Fibroblast of skin of back (primary cell): ENCODE results near the gene IL4I1.

Experiments used
- DNase-seq: peaks from one replicate; pipeline ENCODE4 v3.0.0-alpha.2; 2013

Gene IL4I1

GRCh38 chr19:49850221-49850486 is 46.5 kb downstream of the IL4I1 start:
- DNase-seq = no peak

DNA sequence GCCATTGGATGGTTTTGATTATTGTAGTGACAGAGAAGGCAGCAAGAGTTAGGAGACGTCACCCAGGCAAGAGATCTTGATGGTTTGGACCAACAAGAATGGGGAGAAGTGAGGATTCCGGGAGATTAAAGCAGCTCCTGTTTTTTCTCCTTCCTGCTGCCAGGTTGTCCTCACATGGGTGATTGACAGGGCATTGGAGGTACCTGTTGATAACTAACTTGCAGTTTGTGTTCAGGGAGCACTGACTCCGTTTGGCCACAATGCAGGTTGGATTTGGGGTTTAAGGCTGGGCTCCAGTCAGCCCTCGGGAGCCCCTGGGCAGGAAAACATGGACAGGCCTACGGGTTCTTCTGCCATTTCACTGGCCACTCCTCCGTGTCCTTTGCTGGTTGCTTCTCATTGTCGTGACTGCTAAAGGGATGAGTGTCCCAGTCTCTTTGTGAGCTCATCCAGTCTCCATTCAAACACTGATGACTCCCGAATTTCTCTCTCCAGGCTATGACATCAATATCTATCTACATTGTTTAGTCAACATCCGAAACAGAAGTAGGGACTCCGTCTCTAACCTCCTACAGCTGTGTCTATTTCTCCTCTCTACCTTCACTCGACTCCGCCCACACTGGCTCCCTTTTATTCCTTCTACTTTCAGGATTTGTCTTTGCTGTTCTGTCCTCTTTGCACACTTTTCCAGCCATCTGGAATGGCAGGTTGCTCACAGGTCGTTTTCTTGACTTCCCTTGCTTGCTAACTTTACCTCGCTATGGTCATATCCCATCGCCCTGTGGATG is 47.1 kb downstream of the IL4I1 start:
- DNase-seq = no peak

DNA sequence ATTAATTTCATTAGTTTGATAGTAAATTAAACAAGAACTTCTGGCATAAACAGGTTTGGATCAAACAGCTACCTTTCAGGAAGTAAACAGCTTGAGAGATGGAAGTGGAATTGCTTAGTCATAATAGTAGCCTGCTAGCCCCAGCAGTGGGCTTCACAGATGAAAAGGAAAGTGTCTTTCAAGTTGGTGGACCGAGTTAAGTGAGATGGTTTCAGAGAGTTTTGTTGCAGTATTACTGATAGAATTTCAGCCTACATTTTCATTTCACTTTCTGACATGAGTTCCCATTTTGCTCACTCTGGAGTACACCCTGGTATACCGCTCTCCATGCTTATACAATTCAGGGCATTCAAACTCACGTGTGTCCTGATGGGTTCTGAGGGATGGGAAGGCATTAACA is 47.7 kb downstream of the IL4I1 start:
- DNase-seq = no peak

DNA sequence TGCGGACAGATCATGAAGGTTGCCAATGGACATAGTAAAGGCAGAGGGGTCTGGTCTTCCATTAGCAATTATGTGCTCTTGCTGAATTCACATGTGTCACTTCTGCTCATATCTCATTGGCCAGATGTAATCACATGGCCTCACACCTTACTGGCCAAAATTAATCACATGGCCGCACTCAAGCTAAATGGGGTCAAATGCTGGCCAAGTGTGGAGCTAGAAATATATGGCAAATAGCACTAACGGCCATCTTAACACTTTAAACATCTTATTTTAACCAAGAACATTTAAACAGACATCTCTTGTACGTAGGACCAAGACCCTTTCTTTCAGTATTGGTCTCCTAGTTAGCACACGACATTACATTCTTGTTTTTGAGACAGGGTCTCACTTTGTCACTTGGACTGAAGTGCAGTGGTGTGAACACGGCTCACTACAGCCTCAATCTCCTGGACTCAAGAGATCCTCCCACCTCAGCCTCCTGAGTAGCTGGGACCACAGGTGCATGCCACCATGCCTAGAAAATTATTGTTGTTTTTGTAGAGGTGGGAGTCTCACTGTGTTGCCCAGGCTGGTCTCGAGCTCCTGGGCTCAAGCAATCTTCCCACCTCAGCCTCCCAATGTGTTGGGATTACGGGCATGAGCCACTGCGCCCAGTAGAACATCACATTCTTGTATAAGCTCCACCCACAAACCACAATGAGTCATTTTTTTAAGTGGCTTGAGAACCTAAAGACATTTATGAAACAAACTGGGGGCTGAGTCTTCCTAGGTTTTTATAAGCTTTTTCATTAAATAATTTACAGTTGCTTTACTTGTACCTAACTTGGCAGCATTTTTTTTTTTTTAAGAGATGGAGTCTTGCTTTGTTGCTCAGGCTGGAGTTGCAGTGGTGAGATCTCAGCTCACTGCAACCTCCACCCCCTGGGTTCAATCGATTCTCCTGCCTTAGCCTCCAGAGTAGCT is 48.7 kb downstream of the IL4I1 start:
- peak; percentile 90 for DNase-seq

- DNase-seq = no peak
Observed at GRCh38 chr19:49846408-49846807, 50.3 kb downstream of the IL4I1 start.

DNA sequence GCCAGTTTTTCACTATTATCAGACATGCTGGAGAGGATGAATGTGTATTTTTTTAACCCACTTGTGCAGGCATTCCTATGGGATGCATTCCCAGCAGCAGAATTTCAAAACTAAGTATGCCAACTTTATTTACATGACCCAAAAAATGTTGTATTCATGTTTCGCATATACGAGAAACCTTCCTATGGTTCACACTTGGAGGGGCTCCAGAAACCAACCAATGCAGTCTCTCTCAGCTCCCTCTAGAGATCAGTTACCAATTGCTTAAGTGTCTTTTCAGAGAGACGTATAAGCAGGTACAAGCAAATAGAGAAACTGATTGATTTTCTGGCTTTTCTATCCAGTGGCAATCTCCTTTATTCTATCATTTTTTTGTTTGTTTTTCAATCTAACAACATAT is 51.3 kb downstream of the IL4I1 start:
- DNase-seq = peak; percentile 65

DNA sequence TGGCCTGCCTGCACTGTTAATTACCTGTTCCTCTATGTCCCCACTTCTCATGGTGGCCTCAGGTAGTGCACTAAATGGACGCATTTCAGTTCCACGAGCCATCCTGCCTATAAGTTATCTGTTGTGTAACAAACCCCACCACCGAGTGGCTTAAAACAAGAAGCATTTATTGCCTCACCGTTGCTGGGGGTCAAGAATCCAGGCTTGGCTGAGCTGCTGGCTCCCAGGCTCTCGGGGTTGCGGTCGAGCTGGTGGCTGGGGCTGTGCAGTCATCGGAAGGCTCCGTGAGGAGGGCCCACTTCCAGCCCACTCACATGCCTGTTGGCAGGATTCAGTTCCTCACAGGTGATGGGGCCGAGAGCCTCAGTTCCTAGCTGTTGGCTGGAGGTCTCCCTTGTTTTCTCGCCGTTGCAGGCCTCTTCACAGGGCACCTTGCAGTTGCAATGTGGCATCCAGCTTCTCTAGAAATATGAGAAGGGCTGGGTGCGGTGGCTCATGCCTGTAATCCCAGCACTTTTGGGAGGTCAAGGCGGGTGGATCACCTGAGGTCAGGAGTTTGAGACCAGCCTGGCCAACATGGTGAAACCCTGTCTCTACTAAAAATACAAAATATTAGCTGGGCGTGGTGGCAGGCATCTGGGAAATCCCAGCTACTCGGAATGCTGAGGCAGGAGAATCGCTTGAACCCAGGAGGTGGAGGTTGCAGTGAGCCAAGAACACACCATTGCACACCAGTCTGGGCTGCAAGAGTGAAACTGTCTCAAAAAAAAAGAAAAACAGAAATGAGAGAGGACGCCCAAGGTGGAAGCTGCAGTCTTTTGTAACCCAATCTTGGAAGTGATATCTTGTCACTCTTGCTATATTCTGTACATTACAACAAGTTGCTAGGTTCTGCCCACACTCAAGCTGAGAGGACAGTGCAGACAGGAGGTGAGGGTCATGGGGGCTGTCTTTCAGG is 52.3 kb downstream of the IL4I1 start:
- no peak for DNase-seq

- no peak for DNase-seq
Observed at GRCh38 chr19:49843265-49843664, 53.4 kb downstream of the IL4I1 start.

DNA sequence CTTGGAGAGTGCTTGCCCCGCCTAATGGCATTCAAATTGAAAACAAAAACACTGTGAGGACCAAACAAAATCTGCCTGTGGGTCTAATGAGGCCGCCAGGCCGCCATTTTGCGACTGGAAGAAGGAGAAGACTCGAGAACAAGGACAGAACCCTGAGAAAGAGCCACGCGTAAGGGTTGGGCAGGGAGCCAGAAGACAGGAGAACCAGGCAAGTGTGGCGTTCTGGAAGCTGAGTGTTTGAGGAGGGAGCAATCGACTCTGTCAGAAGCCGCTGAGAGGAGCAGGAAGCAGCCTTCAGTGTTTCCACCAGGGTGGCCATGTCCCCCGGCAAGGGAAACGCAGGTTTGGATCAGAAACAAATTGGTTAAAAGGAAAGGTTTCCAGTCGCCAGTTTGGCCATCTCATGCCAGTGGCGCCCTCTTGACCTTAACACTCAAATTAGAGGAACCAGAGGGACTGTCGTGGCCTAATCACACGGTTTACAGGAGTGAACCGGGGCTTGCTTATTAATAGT is 55.9 kb downstream of the IL4I1 start:
- DNase-seq = no peak

DNA sequence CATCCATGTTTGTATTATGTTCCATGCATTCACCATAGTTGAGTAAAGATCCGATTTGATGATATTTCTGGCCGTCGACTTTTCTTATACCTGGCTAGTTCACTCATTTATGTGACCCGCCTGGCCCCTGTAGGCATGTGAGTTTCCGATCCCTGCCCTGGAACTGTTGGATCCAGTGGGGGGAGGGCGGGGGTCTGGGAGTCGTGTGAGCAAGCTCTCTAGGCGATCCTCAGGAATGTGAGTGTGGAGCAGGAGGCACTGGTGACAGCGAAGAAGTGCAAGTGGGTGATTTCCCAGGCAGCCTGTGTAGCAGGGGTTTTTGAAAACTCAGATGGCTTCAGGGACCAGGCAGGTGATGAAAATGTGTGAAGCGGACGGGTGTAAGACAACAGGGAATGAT is 56.4 kb downstream of the IL4I1 start:
- DNase-seq = no peak

- no peak for DNase-seq
Observed at GRCh38 chr19:49839713-49840112, 57.0 kb downstream of the IL4I1 start.
